LNCaP clone FGC (cell line): Measurements from ENCODE around the gene RDH14.

Experiments used
- DNase-seq: peaks from one replicate; pipeline ENCODE4 v3.0.0-alpha.2; 2011; ENCODE audit warnings: low read depth
- H3K4me3 ChIP-seq: 2 replicates; pipeline ENCODE4 v1.5.1; 2011; ENCODE audit warnings: mild to moderate bottlenecking, low read depth, low read length, control low read depth
- CTCF ChIP-seq: IDR thresholded peaks from 2 replicates; pipeline ENCODE4 v1.5.1; 2012; ENCODE audit warnings: mild to moderate bottlenecking; ENCODE audit not compliant: control insufficient read depth, insufficient read depth; ENCODE audit errors: extremely low read depth

RDH14 gene, protein sequence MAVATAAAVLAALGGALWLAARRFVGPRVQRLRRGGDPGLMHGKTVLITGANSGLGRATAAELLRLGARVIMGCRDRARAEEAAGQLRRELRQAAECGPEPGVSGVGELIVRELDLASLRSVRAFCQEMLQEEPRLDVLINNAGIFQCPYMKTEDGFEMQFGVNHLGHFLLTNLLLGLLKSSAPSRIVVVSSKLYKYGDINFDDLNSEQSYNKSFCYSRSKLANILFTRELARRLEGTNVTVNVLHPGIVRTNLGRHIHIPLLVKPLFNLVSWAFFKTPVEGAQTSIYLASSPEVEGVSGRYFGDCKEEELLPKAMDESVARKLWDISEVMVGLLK

GRCh38 chr2:18560031-18560796 lies at the start of gene RDH14:
Gene RDH14 (minus strand): TSS chr2:18560653. CDS start chr2:18560572, 81 bp downstream.
- peak; percentile 61 for DNase-seq
- peak within 1 kb of the TSS; percentile 79 for H3K4me3 ChIP-seq
- TF ChIP-seq CTCF: no peak

- no peak for DNase-seq
- TF ChIP-seq CTCF: no peak
- H3K4me3 ChIP-seq: no peak overlapping the region
Measured at GRCh38 chr2:18610090-18610489, 49.6 kb upstream of the RDH14 start.

- no peak overlapping the region for H3K4me3 ChIP-seq
- no peak for DNase-seq
- no peak for TF ChIP-seq CTCF
Measured at GRCh38 chr2:18605115-18605514, 44.7 kb upstream of the RDH14 start.

GRCh38 chr2:18604531-18604885 lies 44.1 kb upstream of the RDH14 start:
- no peak overlapping the region for H3K4me3 ChIP-seq
- no peak for TF ChIP-seq CTCF
- no peak for DNase-seq

GRCh38 chr2:18603854-18604530 lies 43.5 kb upstream of the RDH14 start:
- no peak for TF ChIP-seq CTCF
- no peak for DNase-seq
- H3K4me3 ChIP-seq: no peak overlapping the region

- TF ChIP-seq CTCF: no peak
- no peak overlapping the region for H3K4me3 ChIP-seq
- DNase-seq: no peak
Measured at GRCh38 chr2:18602298-18602697, 41.8 kb upstream of the RDH14 start.
